Liver (tissue), 9 donors: ENCODE measurements around the gene TNS3. TPM values are rescaled to one million over a fixed set of nuclear protein-coding genes. Genes with fewer than 3 reads are reported as not detected.

Source experiments
- DNase-seq: peaks from one replicate; pipeline ENCODE4 v3.0.0-alpha.2; 2017; ENCODE audit warnings: low spot score
- H3K27ac ChIP-seq, 2 donors: one replicate each; pipeline ENCODE4 v1.7.0; 2013; ENCODE audit warnings: inconsistent platforms in 2 of 2, low read length in 2 of 2, control low read depth in 1 of 2, low read depth in 1 of 2, mild to moderate bottlenecking in 1 of 2
- H3K27me3 ChIP-seq, 4 donors: one replicate each; pipeline versions ENCODE4 v1.6.1 to v1.7.0; 2013; ENCODE audit warnings: low read length in 3 of 4, inconsistent platforms in 1 of 4, mild to moderate bottlenecking in 1 of 4, moderate library complexity in 1 of 4; ENCODE audit not compliant: control insufficient read depth in 4 of 4, insufficient read depth in 4 of 4
- H3K36me3 ChIP-seq, 4 donors: one replicate each; pipeline versions ENCODE4 v1.6.1 to v1.7.0; 2013; ENCODE audit warnings: low read length in 3 of 4, mild to moderate bottlenecking in 3 of 4, low read depth in 1 of 4, moderate library complexity in 1 of 4; ENCODE audit not compliant: control insufficient read depth in 4 of 4, insufficient read depth in 3 of 4
- H3K4me1 ChIP-seq, 4 donors: one replicate each; pipeline versions ENCODE4 v1.6.1 to v1.7.0; 2013; ENCODE audit warnings: low read length in 3 of 4, mild to moderate bottlenecking in 3 of 4, moderate library complexity in 1 of 4; ENCODE audit not compliant: control insufficient read depth in 4 of 4, insufficient read depth in 4 of 4
- H3K4me3 ChIP-seq, 3 donors: one replicate each; pipeline versions ENCODE4 v1.6.1 to v1.7.0; 2013; ENCODE audit warnings: low read length in 3 of 3, control low read depth in 1 of 3, low read depth in 1 of 3, mild to moderate bottlenecking in 1 of 3
- H3K9ac ChIP-seq, 2 donors: one replicate each; pipeline ENCODE4 v1.7.0; 2013; ENCODE audit warnings: low read length in 2 of 2, mild to moderate bottlenecking in 2 of 2, moderate library complexity in 2 of 2, control low read depth in 1 of 2, low read depth in 1 of 2
- H3K9me3 ChIP-seq, 4 donors: one replicate each; pipeline versions ENCODE4 v1.6.1 to v1.7.0; 2013; ENCODE audit warnings: low read length in 3 of 4; ENCODE audit not compliant: control insufficient read depth in 4 of 4
- EGR1 ChIP-seq, 2 donors: IDR thresholded peaks; 2 replicates each; pipeline ENCODE4 v1.6.1; 2016 to 2018; ENCODE audit warnings: antibody characterized with exemption in 2 of 2, low read depth in 2 of 2
- FOXA2 ChIP-seq: IDR thresholded peaks from 2 replicates; pipeline ENCODE4 v1.6.1; 2016; ENCODE audit warnings: antibody characterized with exemption
- GABPA ChIP-seq, 2 donors: IDR thresholded peaks in 1 of 2; conservative IDR thresholded peaks in 1 of 2; 2 replicates each; pipeline ENCODE4 v1.6.1; 2016; ENCODE audit warnings: antibody characterized with exemption in 2 of 2, mild to moderate bottlenecking in 1 of 2, moderate library complexity in 1 of 2
- HNF4A ChIP-seq, 2 donors: conservative IDR thresholded peaks; 2 replicates each; pipeline ENCODE4 v1.6.1; 2016; ENCODE audit warnings: antibody characterized with exemption in 2 of 2, mild to moderate bottlenecking in 2 of 2
- HNF4G ChIP-seq: IDR thresholded peaks from 2 replicates; pipeline ENCODE4 v1.6.1; 2016; ENCODE audit warnings: antibody characterized with exemption
- JUND ChIP-seq, 2 donors: IDR thresholded peaks; 2 replicates each; pipeline ENCODE4 v1.6.1; 2016; ENCODE audit warnings: antibody characterized with exemption in 2 of 2
- NR2F2 ChIP-seq: IDR thresholded peaks from 2 replicates; pipeline ENCODE4 v1.6.1; 2016; ENCODE audit warnings: antibody characterized with exemption
- REST ChIP-seq: IDR thresholded peaks from 2 replicates; pipeline ENCODE4 v1.6.1; 2016; ENCODE audit warnings: antibody characterized with exemption, mild to moderate bottlenecking
- RXRA ChIP-seq, 2 donors: IDR thresholded peaks; 2 replicates each; pipeline ENCODE4 v1.6.1; 2017 to 2018; ENCODE audit warnings: antibody characterized with exemption in 2 of 2, mild to moderate bottlenecking in 1 of 2
- SP1 ChIP-seq: IDR thresholded peaks from 2 replicates; pipeline ENCODE4 v1.6.1; 2018; ENCODE audit warnings: antibody characterized with exemption, mild to moderate bottlenecking
- TAF1 ChIP-seq: conservative IDR thresholded peaks from 2 replicates; pipeline ENCODE4 v1.6.1; 2016; ENCODE audit warnings: antibody characterized with exemption, mild to moderate bottlenecking
- ZBTB33 ChIP-seq: IDR thresholded peaks from 2 replicates; pipeline ENCODE4 v1.6.1; 2016; ENCODE audit warnings: antibody characterized with exemption
- WGBS: extraction: QIAGEN DNeasy Blood & Tissue Kit; methylation state at CpG from one replicate; pipeline ENCODE4 v1.1.7; 2013; 5-methylcytosine and 5-hydroxymethylcytosine counted together
- polyA plus RNA-seq, 2 donors: library from polyadenylated mRNA; stranded (reverse) in 1 of 2; unstranded in 1 of 2; fragments of 200-250 nt in 1 of 2; fragments of >200 nt in 1 of 2; fragmentation: Nextera tagmentation in 1 of 2; extraction: Ambion mirVana in 1 of 2; gene quantifications; one replicate each; pipeline versions ENCODE4 v1.2.1 to v1.2.3, GENCODE V29; 2013 to 2015
- total RNA-seq, 2 donors: library from RNA; depleted of rRNA; stranded (reverse); fragments of >200 nt; gene quantifications; one replicate each; pipeline ENCODE4 v1.2.3, GENCODE V29; 2014
- TF ChIP-seq, protein P1 (sequence below): IDR thresholded peaks from 2 replicates; pipeline ENCODE4 v1.6.1; 2016; ENCODE audit warnings: antibody characterized with exemption
- TF ChIP-seq, protein P2 (sequence below): IDR thresholded peaks from 2 replicates; pipeline ENCODE4 v1.6.1; 2016; ENCODE audit warnings: antibody characterized with exemption
- donor health status: healthy.
- donor health status: healthy.
- donor health status: healthy.
- donor health status: healthy.
- donor health status: healthy.

TNS3 gene
- total and polyA plus RNA-seq, 4 donors = 16.8 to 100 (median 29.5) TPM

GRCh38 chr7:47498229-47499056 is 83.5 kb downstream of the TNS3 start (continued):
- TF ChIP-seq GABPA (IDR thresholded peaks at IDR 0.05 in 1 of 2, conservative IDR thresholded peaks at IDR 0.05 in 1 of 2) (peak in 1 of 2 donors; percentile 14), HNF4G (peak; percentile 61), JUND (IDR thresholded peaks at IDR 0.05) (peak in 1 of 2 donors; percentile 52), SP1 (peak; percentile 81), EGR1 (IDR thresholded peaks at IDR 0.05; ENCODE audit: low read depth in 2 of 2) (no peak), HNF4A (conservative IDR thresholded peaks at IDR 0.05) (peak; percentile 86 to 87), ZBTB33 (no peak), TAF1 (no peak), NR2F2 (peak; percentile 95), FOXA2 (no peak)

DNA sequence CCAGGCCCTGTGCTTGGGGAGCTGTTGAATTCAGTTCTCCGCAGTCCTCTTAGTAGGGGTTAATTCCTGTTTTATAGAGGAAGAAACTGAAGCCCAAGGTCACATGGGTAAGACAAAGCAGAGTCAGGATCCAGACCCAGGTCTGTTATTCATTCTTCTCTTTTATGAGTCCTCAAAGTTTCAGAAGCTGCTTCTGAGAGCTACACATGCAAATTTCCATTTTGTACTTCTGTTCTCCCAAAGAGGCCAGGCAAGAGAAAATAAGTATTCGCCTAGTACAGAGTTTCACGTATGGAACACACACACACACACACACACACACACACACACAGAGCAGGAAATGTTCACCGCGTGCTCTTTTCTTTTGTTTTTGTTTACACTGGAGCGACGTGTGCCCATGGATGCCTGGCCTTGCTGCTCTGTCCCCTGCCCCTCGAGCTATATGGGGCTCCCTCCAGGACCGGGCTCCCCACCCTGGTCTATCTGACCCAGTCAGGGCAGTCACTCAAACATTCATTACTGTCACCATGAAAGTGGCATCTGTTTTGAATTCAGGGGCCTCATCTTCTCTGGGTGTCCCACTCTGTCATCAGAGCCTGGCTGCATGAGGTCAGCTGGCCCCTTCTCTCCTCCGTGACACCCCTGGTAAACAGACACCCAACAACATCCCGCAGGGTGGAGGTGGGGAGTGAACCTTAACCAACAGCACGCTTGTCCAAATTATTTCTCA is 84.4 kb downstream of the TNS3 start:
- no peaks in the 10 kb centered on the region for H3K27me3 ChIP-seq
- peak overlapping the region; percentile 33 to 39 for H3K9ac ChIP-seq
- H3K36me3 ChIP-seq = no peaks in the 10 kb centered on the region
- DNase-seq = no peak
- no peaks in the 10 kb centered on the region for H3K9me3 ChIP-seq
- TF ChIP-seq, protein P1, sequence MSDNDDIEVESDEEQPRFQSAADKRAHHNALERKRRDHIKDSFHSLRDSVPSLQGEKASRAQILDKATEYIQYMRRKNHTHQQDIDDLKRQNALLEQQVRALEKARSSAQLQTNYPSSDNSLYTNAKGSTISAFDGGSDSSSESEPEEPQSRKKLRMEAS = peak; percentile 40
- peak; percentile 22 to 34 for TF ChIP-seq RXRA (IDR thresholded peaks at IDR 0.05)
- no peak for TF ChIP-seq REST
- TF ChIP-seq HNF4G = no peak
- TF ChIP-seq, protein P2, sequence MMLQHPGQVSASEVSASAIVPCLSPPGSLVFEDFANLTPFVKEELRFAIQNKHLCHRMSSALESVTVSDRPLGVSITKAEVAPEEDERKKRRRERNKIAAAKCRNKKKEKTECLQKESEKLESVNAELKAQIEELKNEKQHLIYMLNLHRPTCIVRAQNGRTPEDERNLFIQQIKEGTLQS = peak; percentile 13
- 21% methylated on average over 12 of the region's 12 CpGs for WGBS
- H3K27ac ChIP-seq = peak overlapping the region; percentile 87 to 94
- H3K4me3 ChIP-seq = no peak overlapping the region
- peaks cover 23 to 60% (median 46%) of the 10 kb centered on the region in 4 donors for H3K4me1 ChIP-seq
